Fibroblast of peridontal ligament (primary cell): ENCODE results near the gene MASP1.

ENCODE experiments used
- DNase-seq: peaks from one replicate; pipeline ENCODE4 v3.0.0-alpha.2; 2010; ENCODE audit errors: extremely low read depth

MASP1 gene

GRCh38 chr3:187291512-187292132, at the start of gene MASP1:
TSS of gene MASP1 (minus strand) at chr3:187291737. CDS start at chr3:187291632, 105 bp downstream.
- peak; percentile 64 for DNase-seq

GRCh38 chr3:187340578-187340977, 49.0 kb upstream of the MASP1 start:
- no peak for DNase-seq

- no peak for DNase-seq
These were observed 44.8 kb upstream of the MASP1 start for GRCh38 chr3:187336322-187336721.

- DNase-seq = no peak
These were observed 43.4 kb upstream of the MASP1 start for GRCh38 chr3:187334904-187335303.

- DNase-seq = no peak
These were observed 37.2 kb upstream of the MASP1 start for GRCh38 chr3:187328691-187329090.

- no peak for DNase-seq
These were observed 36.3 kb upstream of the MASP1 start for GRCh38 chr3:187327845-187328244.

- DNase-seq = no peak
These were observed 34.1 kb upstream of the MASP1 start for GRCh38 chr3:187325632-187326031.

- DNase-seq = no peak
These were observed 31.6 kb upstream of the MASP1 start for GRCh38 chr3:187323091-187323490.

GRCh38 chr3:187322291-187322690, 30.8 kb upstream of the MASP1 start:
- DNase-seq = no peak

GRCh38 chr3:187321766-187322165, 30.2 kb upstream of the MASP1 start:
- no peak for DNase-seq

- peak; percentile 60 for DNase-seq
These were observed 28.3 kb upstream of the MASP1 start for GRCh38 chr3:187319699-187320302.

GRCh38 chr3:187318819-187319616, 27.5 kb upstream of the MASP1 start:
- peak; percentile 87 for DNase-seq

GRCh38 chr3:187315872-187316271, 24.3 kb upstream of the MASP1 start:
- peak; percentile 26 for DNase-seq

GRCh38 chr3:187314176-187314575, 22.6 kb upstream of the MASP1 start:
- DNase-seq = peak; percentile 32

- DNase-seq = no peak
These were observed 19.5 kb upstream of the MASP1 start for GRCh38 chr3:187310954-187311470.

- DNase-seq = no peak
These were observed 18.7 kb upstream of the MASP1 start for GRCh38 chr3:187310226-187310625.

GRCh38 chr3:187305881-187306280, 14.3 kb upstream of the MASP1 start:
- no peak for DNase-seq

- DNase-seq = no peak
These were observed 8.1 kb upstream of the MASP1 start for GRCh38 chr3:187299611-187300010.

- DNase-seq = no peak
These were observed 5.4 kb upstream of the MASP1 start for GRCh38 chr3:187296911-187297310.

GRCh38 chr3:187296058-187296457, 4.5 kb upstream of the MASP1 start:
- peak; percentile 24 for DNase-seq

GRCh38 chr3:187295316-187296034, 3.9 kb upstream of the MASP1 start:
- no peak for DNase-seq
